Endothelial cell (in vitro differentiated cells): ENCODE data around the gene SLC16A6. TPM values are rescaled to one million over a fixed set of nuclear protein-coding genes. Genes with fewer than 3 reads are reported as not detected.
"Not testable (repeated sequence)": the region's sequence is repeated elsewhere in the genome, so short reads cannot be mapped to it uniquely, and the experiment has no call there.

Source experiments
- DNase-seq: peaks from one replicate; pipeline ENCODE4 v3.0.0; 2021; ENCODE audit warnings: low spot score
- H3K27ac Mint-ChIP-seq: one replicate; pipeline ENCODE4 v1.8.0; 2021; ENCODE audit warnings: mixed read lengths, inconsistent platforms; ENCODE audit not compliant: unreplicated experiment
- H3K27me3 Mint-ChIP-seq: one replicate; pipeline ENCODE4 v1.8.0; 2021; ENCODE audit warnings: mild to moderate bottlenecking, moderate library complexity, mixed read lengths, inconsistent platforms; ENCODE audit not compliant: unreplicated experiment
- H3K36me3 Mint-ChIP-seq: one replicate; pipeline ENCODE4 v1.8.0; 2021; ENCODE audit warnings: mild to moderate bottlenecking, low read depth, mixed read lengths, inconsistent platforms; ENCODE audit not compliant: unreplicated experiment
- H3K4me1 Mint-ChIP-seq: one replicate; pipeline ENCODE4 v1.8.0; 2021; ENCODE audit warnings: mild to moderate bottlenecking, mixed read lengths, inconsistent platforms; ENCODE audit not compliant: unreplicated experiment
- H3K4me3 Mint-ChIP-seq: one replicate; pipeline ENCODE4 v1.8.0; 2021; ENCODE audit warnings: mild to moderate bottlenecking, mixed read lengths, inconsistent platforms; ENCODE audit not compliant: unreplicated experiment
- H3K9me3 Mint-ChIP-seq: one replicate; pipeline ENCODE4 v1.8.0; 2021; ENCODE audit warnings: mixed read lengths, inconsistent platforms; ENCODE audit not compliant: unreplicated experiment
- total RNA-seq: library from RNA; stranded (reverse); fragmentation: NEBNext Ultra II Directional; extraction: Animal tissue kit (Norgen Biotek cat#: 25700); gene quantifications from one replicate; pipeline ENCODE4 v1.2.1, GENCODE V29; 2021; ENCODE audit not compliant: unreplicated experiment
- TF ChIP-seq, protein P1 (sequence below): fragments of 200-600 bp; sonication (generic); IDR thresholded peaks from one replicate; pipeline ENCODE4 v1.5.0; 2021; ENCODE audit warnings: antibody characterized with exemption; ENCODE audit not compliant: unreplicated experiment

The SLC16A6 gene
- total RNA-seq, 1 donor from 2014 or later: 2.4 TPM

DNA sequence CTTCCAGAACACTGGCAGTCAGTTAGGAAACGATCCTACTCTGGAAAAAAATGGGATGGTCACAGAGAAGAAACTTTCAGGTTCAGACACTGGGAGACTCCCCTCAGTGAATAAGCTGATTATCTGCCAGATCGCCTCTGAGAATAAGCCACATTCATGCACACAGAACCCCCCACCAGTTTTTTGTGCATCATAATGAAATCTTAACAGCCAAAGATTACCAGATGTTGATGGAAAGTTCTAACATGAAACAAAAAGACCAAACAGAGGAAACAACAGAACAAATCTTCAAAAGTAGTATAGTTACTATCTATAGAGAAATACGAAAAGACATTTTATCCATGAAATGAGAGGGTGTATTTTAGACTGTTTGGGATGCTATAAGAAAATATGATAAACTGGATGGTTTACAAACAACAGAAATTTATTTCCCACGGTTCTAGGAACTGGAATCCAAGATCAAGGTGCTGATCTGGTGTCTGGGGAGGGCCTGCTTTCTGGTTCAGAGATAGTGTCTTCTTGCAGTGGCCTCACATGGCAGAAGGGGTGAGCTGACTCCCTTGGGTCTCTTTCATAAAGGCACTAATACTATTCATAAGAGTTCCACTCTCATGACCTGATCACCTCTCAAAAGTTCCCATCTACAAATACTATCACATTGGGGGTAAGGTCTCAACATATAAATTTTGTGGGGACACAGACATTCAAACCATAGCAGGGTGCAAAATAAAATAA lies 51.1 kb downstream of the SLC16A6 start:
- Mint-ChIP-seq H3K9me3 (no peaks in the 10 kb centered on the region), H3K27me3 (no peaks in the 10 kb centered on the region), H3K36me3 (no peaks in the 10 kb centered on the region), H3K27ac (no peak overlapping the region), H3K4me3 (no peak overlapping the region), H3K4me1 (no peaks in the 10 kb centered on the region)
- no peak for DNase-seq
- TF ChIP-seq, protein P1, sequence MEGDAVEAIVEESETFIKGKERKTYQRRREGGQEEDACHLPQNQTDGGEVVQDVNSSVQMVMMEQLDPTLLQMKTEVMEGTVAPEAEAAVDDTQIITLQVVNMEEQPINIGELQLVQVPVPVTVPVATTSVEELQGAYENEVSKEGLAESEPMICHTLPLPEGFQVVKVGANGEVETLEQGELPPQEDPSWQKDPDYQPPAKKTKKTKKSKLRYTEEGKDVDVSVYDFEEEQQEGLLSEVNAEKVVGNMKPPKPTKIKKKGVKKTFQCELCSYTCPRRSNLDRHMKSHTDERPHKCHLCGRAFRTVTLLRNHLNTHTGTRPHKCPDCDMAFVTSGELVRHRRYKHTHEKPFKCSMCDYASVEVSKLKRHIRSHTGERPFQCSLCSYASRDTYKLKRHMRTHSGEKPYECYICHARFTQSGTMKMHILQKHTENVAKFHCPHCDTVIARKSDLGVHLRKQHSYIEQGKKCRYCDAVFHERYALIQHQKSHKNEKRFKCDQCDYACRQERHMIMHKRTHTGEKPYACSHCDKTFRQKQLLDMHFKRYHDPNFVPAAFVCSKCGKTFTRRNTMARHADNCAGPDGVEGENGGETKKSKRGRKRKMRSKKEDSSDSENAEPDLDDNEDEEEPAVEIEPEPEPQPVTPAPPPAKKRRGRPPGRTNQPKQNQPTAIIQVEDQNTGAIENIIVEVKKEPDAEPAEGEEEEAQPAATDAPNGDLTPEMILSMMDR: no peak

DNA sequence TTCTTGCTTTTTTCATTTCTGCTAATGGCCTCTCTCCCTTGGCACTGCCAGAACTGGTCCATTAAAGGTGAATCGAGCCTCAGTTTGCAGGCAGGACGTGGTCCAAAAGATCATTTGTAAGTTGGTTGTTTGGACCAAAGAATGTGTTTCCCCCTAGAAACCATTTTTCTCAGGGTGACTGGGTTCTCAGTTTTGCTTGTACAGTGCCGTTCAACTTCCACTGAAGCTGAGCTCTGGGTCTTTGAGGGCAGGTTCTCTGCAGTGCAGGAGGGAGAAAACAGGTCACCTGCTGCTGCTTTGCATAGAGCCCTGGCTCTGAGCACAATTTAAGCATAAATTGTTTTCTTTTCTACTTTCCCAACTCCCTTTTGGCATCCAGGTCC lies 52.1 kb downstream of the SLC16A6 start:
- no peak overlapping the region for H3K27ac Mint-ChIP-seq
- no peak overlapping the region for H3K4me3 Mint-ChIP-seq
- H3K27me3 Mint-ChIP-seq: no peaks in the 10 kb centered on the region
- no peak for DNase-seq
- TF ChIP-seq, protein P1: no peak
- H3K4me1 Mint-ChIP-seq: no peaks in the 10 kb centered on the region
- H3K9me3 Mint-ChIP-seq: no peaks in the 10 kb centered on the region
- H3K36me3 Mint-ChIP-seq: no peaks in the 10 kb centered on the region

DNA sequence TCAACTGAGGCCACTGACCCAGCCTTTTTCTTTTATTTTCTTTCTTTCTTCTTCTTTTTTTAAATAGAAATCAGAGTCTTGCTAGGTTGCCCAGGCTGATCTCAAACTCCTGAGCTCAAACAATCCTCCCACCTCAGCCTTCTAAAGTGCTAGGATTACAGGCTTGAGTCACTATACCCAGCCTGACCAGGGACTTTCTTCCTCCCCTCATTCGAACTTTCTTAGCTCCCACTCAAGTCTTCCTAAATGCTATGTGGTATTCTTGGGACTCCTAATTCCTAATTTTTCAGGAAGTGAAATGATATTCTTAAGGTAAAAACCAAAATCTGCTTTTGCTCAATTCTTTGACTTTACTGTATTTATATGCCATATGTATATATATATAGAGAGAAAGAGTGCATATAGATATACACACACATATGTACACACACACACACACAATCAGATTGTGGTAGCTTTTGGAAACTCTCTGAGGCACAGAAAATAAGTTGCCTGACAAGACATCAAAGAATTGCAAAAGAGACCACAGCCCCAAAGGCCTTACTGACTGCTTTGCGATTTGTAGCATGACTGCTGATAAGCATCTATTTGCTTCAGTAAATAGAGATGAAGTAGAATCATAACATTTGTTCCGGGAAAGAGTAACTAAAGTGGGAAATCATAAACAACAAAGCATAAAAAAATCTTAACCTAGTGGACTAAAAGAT lies 52.6 kb downstream of the SLC16A6 start:
- Mint-ChIP-seq H3K27me3 (no peaks in the 10 kb centered on the region), H3K4me1 (no peaks in the 10 kb centered on the region), H3K36me3 (no peaks in the 10 kb centered on the region), H3K9me3 (no peaks in the 10 kb centered on the region), H3K4me3 (no peak overlapping the region), H3K27ac (no peak overlapping the region)
- DNase-seq: no peak
- TF ChIP-seq, protein P1: no peak

DNA sequence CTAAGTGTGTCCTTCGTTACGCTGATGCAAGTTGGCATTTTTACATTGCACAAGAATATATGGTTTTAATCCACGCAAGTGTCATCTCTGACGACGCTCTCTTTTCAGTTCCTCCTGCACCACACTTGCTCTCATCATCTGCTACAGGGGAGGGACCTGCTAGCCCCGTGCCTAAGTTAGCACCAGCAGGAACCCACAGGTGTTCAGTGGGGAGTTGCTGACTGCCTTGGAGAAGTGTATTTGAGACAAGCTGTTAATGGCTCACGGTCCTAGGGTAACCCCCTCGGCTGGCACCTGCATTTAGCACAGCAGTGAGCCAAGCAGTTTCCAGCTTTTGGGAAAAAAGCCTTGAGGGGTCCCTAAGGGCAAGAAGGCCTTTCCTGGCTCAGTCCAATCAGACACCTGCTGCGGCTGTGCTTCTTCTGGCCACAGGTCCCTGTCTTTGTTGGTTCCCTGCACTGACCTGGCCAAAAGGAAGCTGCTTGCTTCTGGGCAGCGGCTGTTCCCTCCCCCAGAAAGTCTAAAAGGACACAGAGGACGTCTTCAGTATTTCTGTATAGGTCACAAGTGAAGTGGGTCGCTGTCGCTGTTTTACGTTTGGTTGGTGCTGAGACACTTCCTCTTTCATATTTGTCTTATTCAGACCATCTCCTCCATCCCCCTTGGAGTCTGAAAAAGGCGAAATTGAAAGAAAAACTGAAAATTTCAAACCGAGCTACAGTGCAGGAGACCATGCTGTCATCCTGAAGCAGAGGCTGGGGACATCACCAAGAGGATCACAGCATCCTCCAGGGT lies 53.4 kb downstream of the SLC16A6 start:
- DNase-seq, H3K9me3 Mint-ChIP-seq, H3K4me1 Mint-ChIP-seq, H3K4me3 Mint-ChIP-seq, H3K27me3 Mint-ChIP-seq, H3K27ac Mint-ChIP-seq, H3K36me3 Mint-ChIP-seq: not testable (repeated sequence)

DNA sequence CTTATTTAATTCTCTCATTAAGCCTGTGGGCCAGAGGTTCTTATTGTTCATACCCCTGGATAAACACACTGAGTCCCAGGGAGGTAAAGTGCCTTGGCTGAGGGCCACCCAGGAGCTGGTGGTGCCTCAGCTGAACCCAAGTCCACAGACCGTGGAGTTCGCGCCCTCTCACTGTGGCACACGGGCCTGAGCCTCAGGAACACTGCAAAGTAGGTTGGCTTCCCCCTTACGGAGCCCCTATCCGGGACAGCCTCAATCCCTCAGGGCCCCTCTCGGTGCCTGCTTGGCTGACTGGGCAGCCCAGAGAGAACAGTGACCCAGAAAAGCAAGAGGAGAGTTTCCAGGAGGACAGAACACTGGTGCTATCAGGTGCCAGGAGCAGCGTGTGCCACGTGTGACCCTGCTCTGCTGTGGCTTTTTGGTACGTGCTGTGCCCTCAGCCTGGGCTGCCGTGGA lies 55.6 kb downstream of the SLC16A6 start:
- not testable (repeated sequence) for H3K27me3 Mint-ChIP-seq, H3K4me3 Mint-ChIP-seq, H3K9me3 Mint-ChIP-seq, DNase-seq, H3K4me1 Mint-ChIP-seq, H3K27ac Mint-ChIP-seq, H3K36me3 Mint-ChIP-seq

DNA sequence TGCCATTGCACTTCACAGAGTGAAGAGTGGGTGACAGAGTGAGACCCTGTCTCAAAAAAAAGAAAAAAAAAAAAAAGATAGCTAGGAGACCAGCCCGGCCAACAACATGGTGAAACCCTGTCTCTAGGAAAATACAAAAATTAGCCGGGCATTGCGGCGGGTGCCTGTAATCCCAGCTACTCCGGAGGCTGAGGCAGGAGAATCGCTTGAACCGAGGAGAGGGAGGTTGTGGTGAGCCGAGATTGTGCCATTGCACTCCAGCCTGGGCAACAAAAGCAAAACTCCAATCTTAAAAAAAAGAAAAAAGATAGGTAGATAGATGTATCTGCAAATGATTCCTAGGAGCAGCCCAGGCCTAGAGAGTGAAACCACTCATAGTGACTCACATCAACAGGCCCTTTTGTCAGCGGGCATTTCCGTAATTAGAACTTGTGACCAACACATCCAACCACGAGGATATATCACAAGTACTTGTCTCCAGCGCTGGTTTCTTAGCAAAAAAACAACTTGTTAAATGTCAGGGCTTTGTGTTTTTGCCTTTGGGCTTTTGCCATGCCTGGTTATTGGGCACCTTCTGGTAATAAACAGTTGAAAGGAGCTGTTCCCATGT lies 56.1 kb downstream of the SLC16A6 start:
- H3K27me3 Mint-ChIP-seq, H3K36me3 Mint-ChIP-seq, DNase-seq, H3K4me1 Mint-ChIP-seq, H3K9me3 Mint-ChIP-seq, H3K4me3 Mint-ChIP-seq, H3K27ac Mint-ChIP-seq: not testable (repeated sequence)

DNA sequence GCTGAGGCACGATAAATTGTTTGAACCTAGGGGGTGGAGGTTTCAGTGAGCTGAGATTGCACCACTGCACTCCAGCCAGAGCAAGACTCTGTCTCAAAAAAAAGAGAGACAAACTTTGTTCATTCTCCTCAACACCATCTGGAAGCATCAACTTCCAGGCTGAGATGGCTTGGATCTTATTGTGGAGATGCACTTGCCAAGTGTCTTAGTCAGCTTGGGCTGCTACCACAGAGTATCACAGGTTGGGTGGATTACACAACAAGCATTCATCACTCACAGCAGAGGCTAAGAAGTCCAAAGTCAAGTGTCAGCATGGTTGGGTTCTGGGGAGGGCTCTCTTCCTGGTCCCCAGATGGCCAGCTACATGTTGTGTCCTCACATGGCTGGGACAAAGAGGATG lies 58.2 kb downstream of the SLC16A6 start:
- peaks cover 15% of the 10 kb centered on the region for H3K4me1 Mint-ChIP-seq
- not testable (repeated sequence) for DNase-seq, H3K27ac Mint-ChIP-seq, H3K4me3 Mint-ChIP-seq, H3K9me3 Mint-ChIP-seq, H3K27me3 Mint-ChIP-seq
- peaks cover 11% of the 10 kb centered on the region for H3K36me3 Mint-ChIP-seq
